Esophagus muscularis mucosa (tissue), 4 donors: ENCODE measurements around the gene MAP1LC3B.

ENCODE experiments used
- EP300 ChIP-seq: sonication (generic); formaldehyde crosslinking; IDR thresholded peaks from one replicate; pipeline ENCODE4 v1.6.1; 2017; ENCODE audit warnings: antibody characterized with exemption
- POLR2A ChIP-seq: fragments of 450-650 bp; IDR thresholded peaks from one replicate; pipeline ENCODE4 v1.6.1; 2017; ENCODE audit warnings: antibody characterized with exemption, moderate library complexity, mild to moderate bottlenecking, low read depth
- POLR2AphosphoS5 ChIP-seq, 2 donors: sonication (generic); formaldehyde crosslinking; IDR thresholded peaks; one replicate each; pipeline ENCODE4 v1.6.1; 2017; ENCODE audit warnings: antibody characterized with exemption in 2 of 2
- TF ChIP-seq, protein P1 (sequence below), 3 experiments: fragments of 200-600 bp in 2 of 3; fragments of 450-650 bp in 1 of 3; sonication (generic) in 2 of 3; IDR thresholded peaks; one replicate each; pipeline ENCODE4 v1.5.1; 2017 to 2019; ENCODE audit warnings: antibody characterized with exemption in 3 of 3, mild to moderate bottlenecking in 2 of 3, moderate library complexity in 1 of 3

DNA sequence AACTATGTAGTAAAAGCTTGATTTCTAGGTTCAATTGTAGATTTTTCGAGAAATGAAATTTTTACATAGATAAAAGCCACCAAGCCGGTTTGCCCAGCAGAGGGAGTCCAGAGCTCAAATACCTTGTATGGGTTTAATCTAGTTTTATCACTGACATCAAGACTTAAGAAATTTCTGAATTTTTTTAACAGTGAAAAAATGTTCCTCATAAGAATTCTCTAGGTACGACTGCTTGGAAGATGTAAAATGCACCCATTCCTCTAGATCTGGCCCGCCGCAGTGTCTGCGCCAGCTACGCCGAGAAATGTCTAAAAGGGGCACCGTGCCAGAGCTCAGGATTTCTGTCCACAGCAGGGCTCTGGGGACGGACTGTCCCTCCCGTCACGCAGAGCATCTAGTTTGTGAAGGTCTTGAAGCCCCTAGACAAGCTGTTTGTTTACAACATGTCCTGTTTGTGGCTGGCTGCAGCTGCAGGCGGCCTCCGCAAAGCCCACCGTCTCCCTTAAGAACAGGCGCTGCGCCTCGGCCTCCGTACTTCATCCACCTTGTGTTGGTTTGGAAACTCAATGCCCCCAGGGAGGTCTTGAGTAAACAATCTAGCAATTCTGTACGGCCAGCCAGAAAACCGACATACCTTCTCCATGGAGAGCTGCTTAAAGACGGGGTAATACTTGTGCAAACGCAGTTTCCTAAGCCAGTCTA lies 24.8 kb downstream of the MAP1LC3B start:
- TF ChIP-seq POLR2A (no peak), POLR2AphosphoS5 (IDR thresholded peaks at IDR 0.05) (no peak), EP300 (no peak)
- TF ChIP-seq, protein P1, sequence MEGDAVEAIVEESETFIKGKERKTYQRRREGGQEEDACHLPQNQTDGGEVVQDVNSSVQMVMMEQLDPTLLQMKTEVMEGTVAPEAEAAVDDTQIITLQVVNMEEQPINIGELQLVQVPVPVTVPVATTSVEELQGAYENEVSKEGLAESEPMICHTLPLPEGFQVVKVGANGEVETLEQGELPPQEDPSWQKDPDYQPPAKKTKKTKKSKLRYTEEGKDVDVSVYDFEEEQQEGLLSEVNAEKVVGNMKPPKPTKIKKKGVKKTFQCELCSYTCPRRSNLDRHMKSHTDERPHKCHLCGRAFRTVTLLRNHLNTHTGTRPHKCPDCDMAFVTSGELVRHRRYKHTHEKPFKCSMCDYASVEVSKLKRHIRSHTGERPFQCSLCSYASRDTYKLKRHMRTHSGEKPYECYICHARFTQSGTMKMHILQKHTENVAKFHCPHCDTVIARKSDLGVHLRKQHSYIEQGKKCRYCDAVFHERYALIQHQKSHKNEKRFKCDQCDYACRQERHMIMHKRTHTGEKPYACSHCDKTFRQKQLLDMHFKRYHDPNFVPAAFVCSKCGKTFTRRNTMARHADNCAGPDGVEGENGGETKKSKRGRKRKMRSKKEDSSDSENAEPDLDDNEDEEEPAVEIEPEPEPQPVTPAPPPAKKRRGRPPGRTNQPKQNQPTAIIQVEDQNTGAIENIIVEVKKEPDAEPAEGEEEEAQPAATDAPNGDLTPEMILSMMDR (IDR thresholded peaks at IDR 0.05) = peak; percentile 51 to 72 (median 62)
